HCT116 (cell line): ENCODE results near the gene IL3. TPM values are rescaled to one million over a fixed set of nuclear protein-coding genes. Genes with fewer than 3 reads are reported as not detected.

Experiments used
- ATAC-seq: fragments of 200-7000 bp; cut with Tn5 transposase; 2 replicates; pipeline ENCODE4 v1.9.1; 2020; ENCODE audit warnings: mild to moderate bottlenecking, moderate library complexity
- BruUV-seq: library from RNA; stranded (reverse); fragments of 400-500 nt; replicated peaks from 2 replicates; lab custom pipeline; 2021; lab: Mats Ljungman, UMichigan
- CTCF ChIA-PET: fragments of 300-600 bp; sonication (Branson Sonifier 250); formaldehyde crosslinking; loops from one replicate; lab custom pipeline; 2021; ENCODE audit warnings: antibody characterized with exemption; lab: Charles Lee
- POLR2A ChIA-PET: fragments of 300-600, 350-600 bp; sonication (Branson Sonifier 250); formaldehyde crosslinking; loops from one replicate; lab custom pipeline; 2021; ENCODE audit warnings: antibody characterized with exemption; lab: Charles Lee
- RAD21 ChIA-PET, 2 experiments: fragments of 300-600 bp; sonication (Branson Sonifier 250); formaldehyde crosslinking; loops; one replicate each; lab custom pipeline; 2023; ENCODE audit warnings: low total read pairs in 2 of 2; ENCODE audit not compliant: uncharacterized antibody in 2 of 2, unreplicated experiment in 2 of 2, low non-redundant PET in 1 of 2; lab: Charles Lee
- DNase-seq: peaks from one replicate; pipeline ENCODE4 v3.0.0-alpha.2; 2010; ENCODE audit warnings: low read depth, low spot score
- H2AFZ ChIP-seq: fragments of 200-600 bp; shearing (Covaris generic), sonication (generic); 2 replicates; pipeline ENCODE4 v1.6.1; 2017; ENCODE audit warnings: low read depth, mixed run types, mixed read lengths, antibody characterized with exemption, low read length; ENCODE audit not compliant: poor library complexity, severe bottlenecking
- H3K27ac ChIP-seq: 2 replicates; pipeline ENCODE4 v1.5.1; 2012; ENCODE audit warnings: low read depth, low read length
- H3K27me3 ChIP-seq: fragments of 200-600 bp; sonication (generic); 2 replicates; pipeline ENCODE4 v1.6.1; 2016; ENCODE audit warnings: mixed run types, low read length, mixed read lengths; ENCODE audit not compliant: insufficient read depth
- H3K36me3 ChIP-seq, 2 experiments: fragments of 200-500 bp in 1 of 2; fragments of 200-600 bp in 1 of 2; sonication (Bioruptor generic) in 1 of 2; sonication (generic) in 1 of 2; 2 replicates each; pipeline versions ENCODE4 v1.5.1 to v1.6.1; 2014 to 2016; ENCODE audit warnings: low read length in 2 of 2, inconsistent platforms in 1 of 2, mixed read lengths in 1 of 2, mixed run types in 1 of 2; ENCODE audit not compliant: insufficient read depth in 2 of 2, control insufficient read depth in 1 of 2
- H3K4me1 ChIP-seq, 2 experiments: fragments of 200-600 bp in 1 of 2; sonication (generic) in 1 of 2; 2 replicates each; pipeline versions ENCODE4 v1.5.1 to v1.6.1; 2012 to 2017; ENCODE audit warnings: low read length in 2 of 2, inconsistent platforms in 1 of 2, mild to moderate bottlenecking in 1 of 2, mixed read lengths in 1 of 2, mixed run types in 1 of 2, moderate library complexity in 1 of 2; ENCODE audit not compliant: insufficient read depth in 2 of 2, control insufficient read depth in 1 of 2
- H3K4me2 ChIP-seq: fragments of 200-600 bp; sonication (generic); 2 replicates; pipeline ENCODE4 v1.6.1; 2017; ENCODE audit warnings: mixed run types, low read length, mixed read lengths
- H3K4me3 ChIP-seq, 2 experiments: fragments of 200-600 bp in 1 of 2; sonication (generic) in 1 of 2; replicated peaks in 1 of 2; 2 replicates each; pipeline ENCODE4 v1.5.1; 2011 to 2016; ENCODE audit warnings: low read length in 2 of 2, control low read depth in 1 of 2, low read depth in 1 of 2, mild to moderate bottlenecking in 1 of 2, mixed read lengths in 1 of 2, mixed run types in 1 of 2
- H3K79me2 ChIP-seq: fragments of 200-600 bp; sonication (generic); 2 replicates; pipeline ENCODE4 v1.6.1; 2017; ENCODE audit warnings: mild to moderate bottlenecking, mixed run types, low read length, moderate library complexity, mixed read lengths; ENCODE audit not compliant: insufficient read depth
- H3K9ac ChIP-seq: fragments of 200-600 bp; sonication (generic); 2 replicates; pipeline ENCODE4 v1.6.1; 2016; ENCODE audit warnings: low read length, mixed read lengths
- H3K9me2 ChIP-seq: fragments of 200-600 bp; sonication (generic), shearing (Covaris generic); 2 replicates; pipeline ENCODE4 v1.6.1; 2017; ENCODE audit warnings: mixed run types, mild to moderate bottlenecking, moderate library complexity; ENCODE audit not compliant: insufficient read depth
- H3K9me3 ChIP-seq, 2 experiments: fragments of 200-500 bp in 1 of 2; fragments of 200-600 bp in 1 of 2; sonication (Bioruptor generic) in 1 of 2; sonication (generic) in 1 of 2; 2 replicates each; pipeline ENCODE4 v1.6.1; 2014 to 2017; ENCODE audit warnings: low read length in 2 of 2, mixed read lengths in 2 of 2, inconsistent platforms in 1 of 2, low read depth in 1 of 2, mild to moderate bottlenecking in 1 of 2, mixed run types in 1 of 2, moderate library complexity in 1 of 2; ENCODE audit not compliant: control insufficient read depth in 1 of 2, insufficient read depth in 1 of 2
- H4K20me1 ChIP-seq: fragments of 200-600 bp; sonication (generic), shearing (Covaris generic); 2 replicates; pipeline ENCODE4 v1.6.1; 2017; ENCODE audit warnings: mixed run types, mild to moderate bottlenecking, moderate library complexity; ENCODE audit not compliant: insufficient read depth
- ELF1 ChIP-seq: IDR thresholded peaks from 2 replicates; pipeline ENCODE4 v1.6.1; 2012; ENCODE audit warnings: low read depth, borderline replicate concordance
- FOSL1 ChIP-seq: IDR thresholded peaks from 2 replicates; pipeline ENCODE4 v1.6.1; 2012; ENCODE audit warnings: low read depth
- RAD21 ChIP-seq: IDR thresholded peaks from 2 replicates; pipeline ENCODE4 v1.6.1; 2012; ENCODE audit warnings: low read depth, mild to moderate bottlenecking
- SP1 ChIP-seq: IDR thresholded peaks from 2 replicates; pipeline ENCODE4 v1.6.1; 2012; ENCODE audit warnings: low read depth
- ZFX ChIP-seq: fragments of 450-650 bp; IDR thresholded peaks from 2 replicates; pipeline ENCODE4 v1.6.1; 2017
- intact Hi-C: fragments of 100-400 bp; cut with micrococcal nuclease; formaldehyde crosslinking; loops from 2 replicates; pipeline ENCODE4 v1.10.0; 2022
- total RNA-seq: library from RNA; stranded (reverse); gene quantifications from one replicate; pipeline ENCODE4 v1.2.1, GENCODE V29; 2021; ENCODE audit not compliant: unreplicated experiment

The IL3 gene
- total RNA-seq, 1 experiment from 2014 or later = not detected

DNA sequence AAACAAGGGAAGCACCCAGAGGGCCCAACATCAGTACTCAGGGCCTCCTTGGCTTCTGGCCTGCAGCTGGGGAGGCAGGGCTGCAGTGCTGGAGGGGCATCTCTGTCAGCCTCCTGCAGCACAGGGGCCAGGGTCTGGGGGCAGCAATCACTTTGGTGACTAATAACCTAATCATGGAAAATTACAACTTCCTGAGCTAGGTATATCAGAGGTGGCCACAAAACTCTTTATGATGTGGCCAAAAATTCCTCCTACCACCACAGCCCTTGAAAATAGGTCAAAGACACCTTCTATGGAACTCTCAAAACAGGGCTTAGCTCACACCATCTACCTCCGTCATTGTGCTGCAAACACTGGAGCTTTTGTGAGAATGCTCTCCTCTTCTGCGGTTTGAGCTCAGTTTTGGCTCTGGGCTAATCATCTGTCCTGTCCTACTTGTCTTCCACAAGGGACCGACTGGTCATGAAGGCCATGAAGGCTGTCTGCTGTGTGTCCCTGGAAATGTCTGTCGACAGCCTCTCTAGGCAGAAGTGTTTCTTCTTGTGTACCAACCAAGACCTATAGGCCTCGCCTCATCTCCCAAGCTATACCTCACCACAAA lies 41.7 kb downstream of the IL3 start:
- Histone ChIP-seq H3K9me3 (no peaks in the 10 kb centered on the region), H3K27ac (no peak overlapping the region), H3K27me3 (no peaks in the 10 kb centered on the region), H3K4me3 (no peak overlapping the region), H4K20me1 (no peaks in the 10 kb centered on the region), H3K36me3 (no peaks in the 10 kb centered on the region), H3K9me2 (no peaks in the 10 kb centered on the region), H2AFZ (no peak overlapping the region), H3K79me2 (no peaks in the 10 kb centered on the region), H3K4me1 (peaks cover 24 to 34% of the 10 kb centered on the region in 2 experiments), H3K4me2 (peak overlapping the region; percentile 70), H3K9ac (no peak overlapping the region)
- ATAC-seq = peak; percentile 5; the same call in 1 of the 2 replicates
- ChIA-PET RAD21 (no interaction called here), CTCF (interaction anchor here (1.2 kb wide), 1 partner anchor 37 kb away, joined by 3 read pairs; no protein-coding TSS in a partner anchor), POLR2A (no interaction called here)
- BruUV-seq = no TSS peak
- no peak for DNase-seq
- TF ChIP-seq FOSL1 (peak; percentile 33; the same call in 1 of the 2 replicates), SP1 (0 out of 2 replicates have a peak, but pooled peaks have one; percentile 20), ELF1 (no peak)
- intact Hi-C loops = no loop called here

DNA sequence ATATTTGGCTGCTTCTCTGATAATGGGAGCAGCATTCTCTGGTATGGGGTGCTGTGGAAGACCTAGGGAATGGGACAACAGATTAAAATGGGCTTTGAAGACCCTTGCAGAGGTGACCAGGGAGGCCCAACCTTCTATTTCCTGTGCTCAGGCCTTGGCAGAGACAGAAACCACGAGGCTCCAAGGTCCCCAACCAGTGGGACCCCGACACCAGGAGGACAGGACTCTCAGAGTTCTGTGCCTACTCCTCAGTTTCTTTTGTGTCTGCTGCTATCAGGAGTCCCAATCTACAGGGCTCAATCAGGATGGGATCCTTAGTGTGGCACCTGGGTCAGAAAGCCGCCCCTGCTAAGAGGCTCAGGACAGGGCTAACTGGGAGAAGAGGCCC lies 42.5 kb downstream of the IL3 start:
- Histone ChIP-seq H2AFZ (no peak overlapping the region), H3K9me3 (no peaks in the 10 kb centered on the region), H3K9ac (peak overlapping the region; percentile 49), H3K27me3 (no peaks in the 10 kb centered on the region), H4K20me1 (no peaks in the 10 kb centered on the region), H3K9me2 (no peaks in the 10 kb centered on the region), H3K36me3 (no peaks in the 10 kb centered on the region), H3K79me2 (no peaks in the 10 kb centered on the region), H3K4me3 (0 out of 4 replicates have a peak overlapping the region, but pooled peaks of 1 of the 2 experiments have one; percentile 26), H3K27ac (peak overlapping the region; percentile 78), H3K4me1 (peaks cover 24 to 34% of the 10 kb centered on the region in 2 experiments), H3K4me2 (peak overlapping the region; percentile 70)
- POLR2A ChIA-PET = no interaction called here
- no peak for DNase-seq
- ATAC-seq = peak; percentile 51
- CTCF ChIA-PET = no interaction called here
- BruUV-seq = no TSS peak
- TF ChIP-seq ZFX (peak; percentile 27; the same call in 1 of the 2 replicates), RAD21 (no peak)
- RAD21 ChIA-PET = no interaction called here
- intact Hi-C loops = no loop called here
